ENCODE measurements around the gene OR5H1.
"Not testable (repeated sequence)": the region's sequence is repeated elsewhere in the genome, so short reads cannot be mapped to it uniquely, and the experiment has no call there.

The OR5H1 gene

DNA sequence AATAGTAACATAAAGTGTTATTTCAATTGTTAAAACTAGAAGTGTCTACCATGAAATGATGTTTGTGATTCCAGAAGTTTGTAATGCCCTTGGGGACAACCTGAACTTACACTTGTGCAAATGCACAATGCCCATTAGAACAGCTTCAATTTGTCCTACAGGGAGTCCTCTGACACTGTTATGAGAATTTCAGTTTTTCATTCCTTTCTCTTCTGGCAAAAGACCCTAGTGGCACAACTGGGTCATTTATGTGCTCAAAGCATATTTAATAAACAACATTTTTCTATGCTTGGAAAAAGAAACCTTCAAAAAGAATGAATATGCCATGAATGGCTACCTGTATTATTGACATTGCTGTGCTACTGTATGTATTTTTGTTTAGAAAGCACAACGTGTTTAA lies at the start of gene OR5H1:
OR5H1 (plus strand) TSS at position 301 of the 400 bp plus-strand sequence. CDS start 1,977 bp downstream, outside the sequence.
- DNase-seq (ENCODE audit: low spot score) = no peak

DNA sequence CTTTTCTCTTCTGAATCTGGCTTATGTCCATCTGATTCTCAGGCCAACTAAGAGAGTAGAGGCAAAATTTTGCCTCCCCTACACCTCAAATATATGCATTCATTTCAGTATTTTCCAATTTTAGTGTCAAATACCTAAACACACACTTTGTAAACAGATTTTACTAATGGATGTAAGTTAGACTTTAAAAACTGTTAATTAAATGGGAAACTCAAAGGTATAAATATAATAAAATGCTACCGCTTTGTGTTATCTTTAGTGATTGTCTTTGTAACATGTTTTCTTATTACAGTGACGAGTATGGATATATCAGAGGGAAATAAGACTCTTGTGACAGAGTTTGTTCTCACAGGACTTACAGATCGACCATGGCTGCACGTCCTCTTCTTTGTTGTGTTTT lies 43.6 kb upstream of the OR5H1 start, which contains the start of gene OR5AC2:
OR5AC2 (plus strand) TSS at position 301 of the 400 bp plus-strand sequence; CDS start at position 301, 0 bp downstream.
- no peak for DNase-seq (ENCODE audit: low spot score)

DNA sequence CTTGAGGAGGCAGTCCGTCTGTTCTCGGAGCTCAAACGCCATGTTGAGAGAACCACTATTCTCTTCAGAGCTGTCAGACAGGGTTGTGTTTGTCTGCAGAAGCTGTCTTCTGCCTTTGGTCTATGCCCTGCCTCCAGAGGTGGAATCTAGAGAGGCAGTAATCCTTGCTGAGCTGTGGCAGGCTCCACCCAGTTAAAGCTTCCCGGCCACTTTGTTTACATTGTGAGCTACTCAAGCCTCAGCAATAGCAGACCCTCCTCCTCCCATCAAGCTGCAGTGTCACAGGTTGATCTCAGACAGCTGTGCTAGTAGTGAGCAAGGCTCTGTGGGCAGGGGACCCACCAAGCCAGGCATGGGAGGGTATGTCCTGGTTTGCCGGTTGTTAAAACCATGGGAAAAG lies 34.6 kb upstream of the OR5H1 start:
- no peak for DNase-seq (ENCODE audit: low spot score)

DNA sequence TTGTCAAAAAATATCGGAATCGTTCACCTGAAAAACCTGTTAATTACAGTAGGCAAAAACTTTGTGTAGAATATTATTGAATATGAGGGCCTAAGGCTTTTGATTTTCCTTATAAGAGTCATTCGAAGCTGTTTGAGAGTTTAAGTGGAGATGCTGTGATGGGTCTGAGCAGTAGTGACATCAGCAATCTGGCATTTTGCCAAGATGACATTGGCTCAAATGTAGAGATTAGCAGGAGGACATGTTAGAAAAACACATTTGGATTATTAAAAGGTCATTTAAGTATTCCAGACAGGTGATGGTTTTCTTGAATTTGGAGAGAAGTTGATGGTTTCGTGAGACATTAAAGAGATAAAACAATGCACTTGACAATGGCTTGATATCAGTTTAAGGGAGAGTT lies 30.7 kb upstream of the OR5H1 start:
- DNase-seq (ENCODE audit: low spot score) = no peak

DNA sequence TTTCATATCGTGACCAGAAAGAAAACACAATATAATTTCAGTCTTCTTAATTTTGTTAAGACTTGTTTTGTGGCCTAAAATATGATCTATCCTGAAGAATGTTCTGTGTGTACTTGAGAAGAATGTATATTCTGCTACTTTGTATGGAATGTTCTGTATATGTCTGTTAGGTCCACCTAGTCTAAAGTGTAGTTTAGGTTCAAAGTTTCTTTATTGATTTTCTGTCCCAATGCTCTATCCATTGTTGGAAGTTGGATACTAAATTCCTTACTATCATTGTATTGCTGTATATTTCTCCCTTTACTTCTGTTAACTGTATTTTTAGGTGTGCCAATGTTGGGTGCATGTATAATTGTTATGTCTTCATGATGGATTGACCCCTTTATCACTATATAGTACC lies 22.4 kb upstream of the OR5H1 start:
- DNase-seq (ENCODE audit: low spot score) = no peak

DNA sequence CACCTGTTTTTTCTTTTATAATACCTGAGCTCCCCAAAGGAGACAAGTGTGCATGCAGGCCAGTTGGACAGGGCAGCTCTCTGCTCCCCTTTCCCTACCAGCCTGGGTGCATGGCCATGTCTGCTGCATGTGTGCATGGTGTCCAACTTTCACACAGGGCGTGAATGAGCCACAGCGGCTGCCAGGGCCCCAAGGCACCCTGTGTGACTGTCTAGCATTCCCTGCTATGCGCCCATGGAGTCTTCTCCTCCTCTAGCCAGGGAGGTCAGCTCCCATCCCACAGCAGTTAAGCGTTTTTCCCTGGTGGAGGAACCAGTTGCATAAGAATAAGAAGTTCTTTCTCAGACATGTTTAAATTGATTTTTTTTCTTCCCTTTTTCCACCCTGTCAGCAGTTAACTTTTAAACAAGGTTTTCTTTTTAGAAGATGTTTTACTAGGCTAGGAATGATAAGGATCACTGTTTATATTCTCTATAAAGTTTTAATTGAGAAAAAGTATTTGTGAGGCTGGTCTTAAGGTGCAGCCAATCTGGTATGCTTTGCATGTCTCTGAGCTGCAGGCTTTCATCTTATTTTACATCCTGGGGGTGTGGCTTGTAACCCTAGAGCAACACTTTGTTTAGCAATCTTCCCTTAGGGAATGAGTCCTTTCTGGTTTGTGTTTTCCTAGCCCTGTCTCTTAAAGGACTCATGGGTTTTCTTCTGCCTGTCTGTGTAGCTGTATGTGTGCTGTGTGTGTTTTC lies 20.5 kb upstream of the OR5H1 start:
- DNase-seq (ENCODE audit: low spot score) = no peak

DNA sequence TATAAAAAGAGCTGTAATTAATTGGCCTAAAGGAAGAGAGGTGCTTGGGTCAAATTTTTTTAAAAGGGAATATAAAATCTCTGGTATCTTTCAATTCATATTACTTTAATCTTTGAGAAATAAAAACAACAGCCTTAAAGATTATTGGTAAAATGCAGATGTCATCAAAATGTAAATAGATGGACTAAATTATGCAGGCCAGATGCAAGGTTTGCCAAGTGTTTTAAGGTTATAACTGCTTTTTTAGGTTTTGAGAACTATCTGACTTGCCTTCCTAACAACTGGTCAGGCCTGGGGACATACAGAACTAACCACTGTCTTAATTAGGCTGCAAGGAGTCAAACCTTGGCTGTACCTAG lies 20.0 kb upstream of the OR5H1 start:
- DNase-seq (ENCODE audit: low spot score) = no peak

DNA sequence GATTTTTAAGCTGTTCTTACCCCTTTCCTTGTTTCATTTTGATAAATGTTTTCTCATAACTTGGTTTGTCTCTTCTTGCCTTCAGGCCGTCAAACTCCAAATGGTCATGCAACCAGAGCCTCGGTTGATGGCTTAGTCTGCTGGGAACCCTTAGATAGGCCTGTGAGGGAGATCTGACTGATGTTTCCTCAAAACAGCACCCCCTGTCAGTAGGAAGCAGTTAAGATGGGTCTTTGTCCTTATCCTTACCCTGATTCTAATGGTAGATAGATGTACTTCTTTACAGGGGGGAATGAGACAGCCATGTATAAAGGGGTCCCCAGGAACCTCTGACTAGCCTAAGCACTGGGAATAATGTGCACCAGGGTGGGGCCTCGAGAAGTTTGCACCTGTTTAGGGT lies 16.3 kb upstream of the OR5H1 start:
- no peak for DNase-seq (ENCODE audit: low spot score)

DNA sequence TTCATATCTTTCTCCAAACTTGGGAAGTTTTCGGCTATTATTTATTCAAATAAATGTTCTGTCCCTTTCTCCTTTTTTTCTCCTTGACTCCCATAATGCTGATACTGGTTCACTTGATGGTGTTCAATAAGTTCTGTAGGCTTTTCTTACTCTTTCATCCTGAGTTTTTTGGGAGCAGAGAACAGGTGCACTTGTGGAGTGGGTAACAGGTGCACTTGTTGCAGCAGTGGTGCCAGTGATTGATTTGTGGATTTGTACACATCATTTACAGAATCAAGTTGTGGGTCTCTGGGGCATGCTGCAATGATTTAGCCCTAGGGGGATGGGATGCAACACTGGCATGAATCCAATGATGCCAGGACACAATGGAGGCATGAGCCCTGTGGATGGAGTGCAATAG lies 14.8 kb upstream of the OR5H1 start:
- DNase-seq (ENCODE audit: low spot score) = no peak

DNA sequence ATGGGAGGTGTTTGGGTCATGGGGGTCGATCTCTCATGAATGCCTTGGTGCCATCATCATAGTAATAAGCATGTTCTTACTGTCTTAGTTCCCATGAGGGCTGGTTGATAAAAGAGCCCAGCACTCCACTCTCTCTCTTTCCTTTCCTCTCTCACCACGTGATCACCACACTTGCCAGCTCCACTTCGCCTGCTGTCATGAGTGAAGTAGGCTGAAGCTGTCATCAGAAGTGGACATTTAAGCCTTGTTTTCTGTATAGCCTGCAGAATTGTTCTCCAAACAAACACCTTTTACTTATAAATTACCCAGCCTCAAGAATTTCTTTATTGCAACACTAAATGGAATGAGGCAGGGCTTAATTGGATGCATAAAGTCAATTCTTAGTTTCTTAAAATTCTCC lies 6.1 kb downstream of the OR5H1 start:
- no peak for DNase-seq (ENCODE audit: low spot score)

DNA sequence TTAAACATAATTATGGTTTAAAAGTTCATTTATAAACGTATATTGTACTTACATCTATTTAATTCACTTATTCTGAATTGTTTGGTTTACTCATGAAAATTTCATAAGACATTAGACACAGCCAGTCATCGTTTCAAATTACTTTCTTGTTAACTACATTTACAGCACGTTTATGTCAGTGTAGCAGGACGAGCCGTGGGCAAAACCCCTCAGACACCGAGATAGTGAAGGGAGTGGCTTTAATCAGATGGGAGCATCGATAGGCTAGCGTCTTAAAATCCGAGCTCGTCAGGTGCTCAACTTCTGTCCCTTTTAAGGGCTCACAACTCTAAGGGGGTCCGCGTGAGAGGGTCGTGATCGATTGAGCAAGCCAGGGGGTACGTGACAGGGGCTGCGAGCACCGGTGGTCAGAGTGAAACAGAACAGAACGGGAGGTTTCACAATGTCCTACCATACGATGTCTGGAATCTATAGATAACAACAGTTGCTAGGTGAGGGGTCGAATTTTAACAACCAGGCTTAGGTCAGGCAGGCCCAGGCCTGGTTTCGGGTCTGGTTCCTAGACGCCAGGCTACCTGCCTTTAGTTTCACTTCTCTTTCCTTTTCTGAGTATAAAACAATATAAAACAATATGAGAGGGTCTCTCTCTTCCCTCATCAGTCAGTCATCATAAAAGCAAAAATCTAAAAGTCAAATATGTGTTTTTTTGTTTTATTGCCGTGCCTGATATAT lies 7.5 kb downstream of the OR5H1 start:
- not testable (repeated sequence) for DNase-seq (ENCODE audit: low spot score)

DNA sequence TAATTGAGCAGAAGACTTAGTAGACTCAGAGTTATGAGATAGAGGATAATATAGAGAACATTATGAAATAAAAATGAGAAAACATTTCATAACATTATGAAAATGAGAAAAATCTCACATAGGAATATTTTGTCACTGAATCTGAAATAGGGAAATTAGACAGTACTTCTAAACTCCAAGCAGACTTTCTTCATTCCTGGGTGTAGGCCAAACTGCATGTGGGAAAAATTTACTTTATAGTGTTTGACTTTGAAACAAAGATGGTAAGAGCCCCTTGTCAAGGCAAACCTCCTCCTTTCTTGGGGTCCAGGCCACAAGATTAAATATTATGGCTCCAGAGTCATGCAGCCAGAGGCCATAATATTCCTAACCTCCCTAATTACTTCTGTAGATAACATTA lies 10.0 kb downstream of the OR5H1 start:
- DNase-seq (ENCODE audit: low spot score) = no peak

DNA sequence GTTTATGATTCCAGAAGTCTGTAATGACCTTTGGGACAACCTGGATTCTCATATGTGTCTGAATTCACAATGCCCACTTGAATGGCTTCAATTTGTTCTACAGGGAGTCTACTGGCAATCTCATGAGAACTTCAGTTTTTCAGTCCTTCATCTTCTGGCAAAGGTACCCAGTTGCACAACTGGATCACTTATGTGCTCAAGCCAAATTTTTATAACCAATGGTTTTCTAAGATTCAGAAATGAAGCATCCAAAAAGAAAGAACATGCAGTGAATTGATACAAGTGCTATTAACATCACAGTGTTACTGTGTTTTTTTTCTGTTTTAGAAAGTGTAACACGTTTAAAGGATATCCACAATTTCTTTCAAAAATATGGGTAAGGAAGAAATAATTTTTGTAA lies 16.7 kb downstream of the OR5H1 start, which contains the start of gene OR5H14:
OR5H14 (plus strand) TSS at position 301 of the 400 bp plus-strand sequence. CDS start 1,907 bp downstream, outside the sequence.
- DNase-seq (ENCODE audit: low spot score) = no peak

DNA sequence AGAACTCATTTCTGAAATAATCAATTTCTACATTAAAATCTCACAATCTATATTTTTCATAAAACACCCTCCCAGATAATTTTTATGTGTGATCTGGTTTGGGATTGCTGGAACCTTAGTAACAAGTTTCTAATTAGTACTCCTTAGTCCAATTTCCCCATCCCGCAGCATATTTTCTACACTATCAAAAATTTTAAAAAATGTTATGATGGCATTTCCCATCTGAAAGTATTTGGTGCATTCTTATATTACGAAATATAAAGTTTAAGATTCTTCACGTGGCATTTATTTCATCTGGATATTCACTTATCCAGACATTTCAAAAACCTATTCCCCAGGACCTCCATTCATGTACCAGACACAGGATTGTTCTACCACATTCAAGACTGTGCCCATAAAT lies 18.2 kb downstream of the OR5H1 start:
- DNase-seq (ENCODE audit: low spot score) = no peak

DNA sequence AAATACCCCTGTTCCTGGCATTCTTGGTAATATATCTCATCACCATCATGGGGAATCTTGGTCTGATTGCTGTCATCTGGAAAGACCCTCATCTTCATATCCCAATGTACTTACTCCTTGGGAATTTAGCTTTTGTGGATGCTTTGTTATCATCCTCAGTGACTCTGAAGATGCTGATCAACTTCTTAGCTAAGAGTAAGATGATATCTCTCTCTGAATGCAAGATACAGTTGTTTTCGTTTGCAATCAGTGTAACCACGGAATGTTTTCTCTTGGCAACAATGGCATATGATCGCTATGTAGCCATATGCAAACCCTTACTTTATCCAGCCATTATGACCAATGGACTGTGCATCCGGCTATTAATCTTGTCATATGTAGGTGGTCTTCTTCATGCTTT lies 18.9 kb downstream of the OR5H1 start:
- DNase-seq (ENCODE audit: low spot score) = not testable (repeated sequence)

DNA sequence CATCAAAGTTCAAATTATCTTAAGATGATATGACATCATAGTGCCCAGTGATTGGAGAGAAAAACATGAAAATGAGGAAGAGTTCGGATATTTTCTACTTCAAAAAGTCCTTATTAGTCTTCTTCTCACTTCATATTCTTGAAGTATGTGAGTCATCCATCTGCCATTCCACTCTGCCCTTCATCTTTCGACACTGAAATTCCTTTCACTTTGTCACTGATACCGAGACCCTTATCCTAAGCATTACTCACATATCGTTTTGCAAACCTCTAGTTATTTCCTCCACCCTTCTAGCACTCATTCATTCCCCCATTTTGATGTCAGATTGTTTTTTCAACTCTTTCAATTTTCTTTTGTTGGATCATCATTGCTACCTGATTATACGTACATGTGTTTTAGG lies 20.7 kb downstream of the OR5H1 start:
- DNase-seq (ENCODE audit: low spot score) = no peak

DNA sequence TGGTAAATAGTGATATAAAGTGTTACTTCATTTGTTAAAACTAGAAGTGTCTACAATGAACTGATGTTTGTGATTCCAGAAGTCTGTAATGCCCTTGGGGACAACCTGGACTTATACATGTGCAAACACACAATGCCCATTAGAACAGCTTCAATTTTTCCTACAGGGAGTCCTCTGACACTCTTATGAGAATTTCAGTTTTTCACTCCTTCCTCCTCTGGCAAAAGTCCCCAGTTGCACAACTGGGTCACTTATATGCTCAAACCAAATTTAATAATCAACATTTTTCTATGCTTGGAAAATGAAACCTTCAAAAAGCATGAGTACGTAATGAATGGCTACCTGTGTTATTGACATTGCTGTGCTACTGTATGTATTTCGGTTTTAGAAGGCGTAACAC lies 35.9 kb downstream of the OR5H1 start, which contains the start of gene OR5H15:
OR5H15 (plus strand) TSS at position 301 of the 400 bp plus-strand sequence. CDS start 2,004 bp downstream, outside the sequence.
- no peak for DNase-seq (ENCODE audit: low spot score)

DNA sequence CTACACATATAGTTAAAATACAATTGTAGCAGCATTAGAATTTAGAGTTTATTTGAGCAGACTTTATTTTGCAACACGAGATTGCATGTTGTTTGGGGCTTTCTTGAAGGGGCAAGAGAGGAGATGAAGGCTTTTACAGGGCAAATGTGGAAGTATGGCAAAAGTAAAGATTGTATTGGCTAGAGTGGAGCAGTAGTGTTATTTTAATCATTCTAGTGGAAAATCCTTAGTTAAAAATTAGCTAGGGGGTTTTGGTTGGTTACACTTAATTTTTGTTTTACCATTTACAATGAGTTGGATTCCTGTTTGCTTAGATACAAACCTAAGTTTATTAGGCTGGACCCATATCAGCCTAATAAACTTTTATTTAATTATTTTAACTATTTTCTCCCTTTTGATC lies 40.5 kb downstream of the OR5H1 start:
- no peak for DNase-seq (ENCODE audit: low spot score)

DNA sequence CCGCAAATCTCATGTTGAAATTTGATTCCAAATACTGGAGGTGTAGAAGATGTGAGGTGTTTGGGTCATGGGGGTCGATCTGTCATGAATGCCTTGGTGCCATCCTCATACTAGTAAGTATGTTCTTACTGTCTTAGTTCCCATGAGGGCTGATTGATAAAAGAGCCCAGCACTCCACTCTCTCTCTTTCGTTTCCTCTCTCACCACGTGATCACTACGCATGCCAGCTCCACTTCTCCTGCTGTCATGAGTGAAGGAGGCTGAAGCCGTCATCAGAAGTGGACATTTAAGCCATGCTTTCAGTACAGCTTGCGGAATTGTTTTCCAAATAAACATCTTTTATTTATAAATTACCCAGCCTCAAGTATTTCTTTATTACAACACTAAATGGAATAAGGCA lies 42.1 kb downstream of the OR5H1 start:
- DNase-seq (ENCODE audit: low spot score) = no peak

DNA sequence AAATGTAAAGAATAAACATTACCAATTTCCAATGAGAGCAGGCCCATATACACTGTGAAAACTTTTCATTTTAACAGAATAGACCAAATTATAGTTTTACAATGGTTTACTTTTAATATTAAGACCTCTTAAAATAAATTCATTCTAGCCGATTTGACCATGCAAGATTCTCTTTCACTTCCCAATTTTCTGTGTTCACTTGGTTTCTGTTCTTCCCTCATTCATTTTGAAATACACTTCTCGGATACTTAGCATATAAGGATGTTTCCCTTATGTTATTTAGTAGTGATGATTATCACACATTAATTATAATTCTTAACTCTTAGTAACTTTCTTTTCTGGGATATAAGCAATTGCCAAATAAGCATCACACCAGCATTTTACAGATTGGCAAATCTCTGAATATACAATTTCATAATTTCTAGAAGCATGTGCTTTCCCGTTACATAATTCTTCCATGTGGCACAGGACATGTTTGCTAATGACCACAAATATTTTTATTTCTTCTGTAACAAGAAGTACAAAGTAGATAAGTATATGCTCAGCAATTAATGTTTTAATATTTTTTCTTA lies 49.9 kb downstream of the OR5H1 start:
- DNase-seq (ENCODE audit: low spot score) = no peak

DNA sequence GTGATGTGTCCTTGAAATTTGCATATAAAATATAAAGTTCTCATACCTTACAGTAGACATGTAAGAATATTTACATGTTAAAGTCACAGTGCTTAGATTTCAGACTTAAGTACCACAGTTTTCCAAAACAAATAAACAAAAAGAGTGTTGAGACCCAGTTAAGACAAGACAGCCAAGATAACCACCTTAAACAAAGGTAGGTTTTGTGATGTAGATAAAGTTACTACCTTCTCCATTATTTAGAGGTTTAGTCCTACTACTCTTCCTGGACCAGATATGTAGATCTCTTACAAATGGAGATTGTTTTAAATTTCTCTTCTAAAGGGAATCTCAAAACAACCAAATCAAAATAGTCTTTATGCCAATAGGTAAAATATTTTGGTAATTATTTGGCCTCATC lies 51.7 kb downstream of the OR5H1 start:
- DNase-seq (ENCODE audit: low spot score) = no peak

DNA sequence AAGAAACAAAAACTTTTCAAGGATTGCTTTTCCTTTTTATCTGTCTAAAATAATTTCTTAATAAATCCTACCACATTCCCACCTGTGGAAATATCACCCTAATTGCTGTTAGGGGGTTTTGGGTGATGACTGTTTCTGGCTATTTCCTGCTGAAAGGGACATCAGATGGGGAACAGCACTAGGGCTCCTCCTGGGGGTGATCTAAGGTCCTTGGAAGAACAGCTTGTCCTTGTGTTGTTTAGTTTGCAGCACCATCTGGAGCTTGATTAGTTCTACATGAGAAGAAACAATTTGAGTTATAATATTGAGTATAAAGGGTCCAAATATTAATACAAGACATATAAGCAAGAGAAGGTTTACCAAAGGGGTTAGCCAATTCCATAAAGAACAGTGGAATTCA lies 54.7 kb downstream of the OR5H1 start:
- no peak for DNase-seq (ENCODE audit: low spot score)

All from cerebellar cortex (tissue), 1 donor.